ENCODE measurements around the gene CRYBG1.

CRYBG1 gene

DNA sequence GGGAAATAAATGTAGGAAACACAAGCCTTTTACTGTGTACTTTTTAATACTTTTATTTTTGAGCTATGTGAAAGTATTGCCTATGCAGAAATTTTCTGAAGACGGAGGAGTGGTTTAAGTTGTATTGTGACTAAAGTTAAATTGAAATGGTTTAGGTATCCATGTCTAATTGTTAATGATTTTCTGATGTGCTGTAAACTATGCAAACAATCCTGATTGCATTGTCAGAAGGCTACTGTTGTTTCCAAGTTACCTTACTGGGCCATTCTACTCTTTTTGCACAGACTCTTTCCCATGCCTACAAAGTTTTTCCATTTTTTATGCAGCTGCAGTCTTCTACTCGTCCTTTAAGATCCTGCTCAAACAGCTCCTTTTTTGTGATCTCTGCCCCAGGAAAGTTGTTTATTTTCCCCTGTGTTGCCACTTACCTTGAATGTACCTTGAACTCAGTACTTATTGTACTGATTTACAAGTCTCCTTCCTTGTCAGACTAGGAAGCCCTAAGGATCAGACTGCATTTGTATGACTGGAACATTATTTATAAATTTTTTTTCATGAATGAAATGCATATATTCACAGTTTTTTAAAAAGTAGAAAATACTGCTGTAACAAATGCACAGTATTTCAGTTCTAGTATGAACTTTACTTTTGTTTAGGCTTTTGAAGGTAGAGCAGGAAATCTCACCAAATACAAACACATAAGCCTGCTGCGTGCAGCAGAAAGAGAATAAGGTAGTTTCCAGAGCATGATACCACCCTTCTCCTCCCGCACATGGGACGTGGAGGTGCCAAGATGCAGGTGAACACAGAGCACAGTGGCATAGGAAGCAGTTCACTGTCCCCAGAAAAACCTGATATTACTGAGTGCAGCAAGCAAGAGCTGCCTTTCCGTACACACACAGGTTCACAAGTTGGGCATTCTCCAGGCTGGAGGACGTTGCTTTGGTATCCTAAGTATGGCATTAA is 97.8 kb downstream of the CRYBG1 start:
- DNase-seq (ENCODE audit: low spot score) = no peak

DNA sequence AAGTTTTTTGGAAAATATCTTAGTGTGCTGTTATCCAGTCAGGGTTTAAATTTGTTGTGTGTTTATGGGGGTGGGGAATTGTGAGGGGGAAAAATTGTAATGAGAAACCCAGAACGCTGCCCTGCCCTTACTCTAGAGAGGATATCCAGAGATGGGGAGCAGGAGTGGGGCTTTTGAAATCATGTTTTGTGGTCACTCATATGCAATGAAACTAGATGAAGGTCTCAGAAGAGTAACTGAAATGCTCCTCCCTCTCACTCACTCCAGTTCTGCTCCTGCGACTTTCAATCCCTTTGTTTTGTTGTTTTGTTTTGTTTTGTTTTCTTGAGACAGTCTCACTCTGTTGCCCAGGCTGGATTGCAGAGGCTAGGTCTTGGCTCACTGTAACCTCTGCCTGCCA is 100.0 kb downstream of the CRYBG1 start:
- DNase-seq (ENCODE audit: low spot score) = no peak

DNA sequence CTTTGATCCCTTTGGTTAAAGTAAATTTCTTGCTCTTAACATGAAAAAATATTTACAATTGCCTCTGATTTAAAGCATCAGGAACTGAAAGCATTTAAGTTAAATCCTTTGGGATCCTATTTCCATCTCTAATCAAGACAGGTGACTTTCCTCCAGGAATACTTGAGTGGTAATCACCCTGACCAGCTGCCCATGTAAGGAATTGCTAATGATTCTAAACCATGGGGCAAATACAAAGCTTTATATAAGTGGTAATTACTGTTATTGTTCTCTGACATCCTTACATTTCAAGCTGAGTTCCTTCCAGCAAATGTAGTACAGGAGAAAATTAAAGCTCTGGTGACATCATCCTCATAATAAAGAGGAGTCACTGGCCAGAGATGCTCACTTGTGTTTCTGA is 100.6 kb downstream of the CRYBG1 start:
- DNase-seq (ENCODE audit: low spot score) = no peak

- no peak for DNase-seq (ENCODE audit: low spot score)
Observed at GRCh38 chr6:106462923-106463557, 102.5 kb downstream of the CRYBG1 start.

- no peak for DNase-seq (ENCODE audit: low spot score)
Observed at GRCh38 chr6:106466211-106466610, 105.7 kb downstream of the CRYBG1 start.

- DNase-seq (ENCODE audit: low spot score) = no peak
Observed at GRCh38 chr6:106468935-106469334, 108.4 kb downstream of the CRYBG1 start.

- no peak for DNase-seq (ENCODE audit: low spot score)
Observed at GRCh38 chr6:106469882-106470281, 109.4 kb downstream of the CRYBG1 start.

- no peak for DNase-seq (ENCODE audit: low spot score)
Observed at GRCh38 chr6:106470316-106470715, 109.8 kb downstream of the CRYBG1 start.

- DNase-seq (ENCODE audit: low spot score) = no peak
Observed at GRCh38 chr6:106470811-106471210, 110.3 kb downstream of the CRYBG1 start.

DNA sequence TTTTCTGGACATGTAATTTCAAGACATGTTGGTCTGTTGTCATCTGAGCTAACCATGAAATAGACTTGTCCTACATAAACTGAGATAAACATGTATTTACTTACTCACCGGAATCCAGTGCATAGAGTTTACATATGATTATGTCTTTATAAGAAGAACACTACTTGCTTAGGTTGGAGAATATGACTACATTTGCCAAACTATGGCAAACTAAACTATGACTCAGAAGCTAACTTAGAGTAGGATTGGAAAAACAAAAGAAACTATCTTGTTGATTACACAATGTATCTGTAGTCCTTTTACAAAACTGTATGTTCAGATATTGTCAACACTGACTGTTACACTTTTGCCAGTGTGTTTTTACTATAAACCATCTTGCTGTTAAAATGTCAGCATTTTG is 113.3 kb downstream of the CRYBG1 start:
- DNase-seq (ENCODE audit: low spot score) = no peak

DNA sequence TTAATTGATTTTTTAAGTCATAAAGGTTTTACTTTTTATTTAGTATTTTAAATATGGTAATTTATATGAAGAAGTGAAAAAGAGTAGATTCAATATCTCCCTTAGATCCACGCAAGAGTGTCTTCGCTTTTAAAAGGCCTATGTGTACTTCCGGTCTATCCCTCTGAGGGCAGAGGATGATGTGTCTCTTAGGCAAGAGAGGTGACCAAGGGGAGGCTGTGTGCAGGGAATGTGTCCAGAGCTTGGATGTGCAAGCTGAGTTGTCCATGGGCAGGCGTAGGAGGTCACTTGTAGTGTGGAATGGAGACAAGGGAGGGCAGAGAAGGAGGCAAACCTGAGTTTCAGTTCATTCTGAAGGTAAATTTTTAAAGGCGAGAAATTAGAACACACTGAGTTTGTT is 113.9 kb downstream of the CRYBG1 start:
- DNase-seq (ENCODE audit: low spot score) = no peak

- no peak for DNase-seq (ENCODE audit: low spot score)
Observed at GRCh38 chr6:106475284-106475683, 114.8 kb downstream of the CRYBG1 start.

GRCh38 chr6:106476331-106477105 is 116.0 kb downstream of the CRYBG1 start:
- no peak for DNase-seq (ENCODE audit: low spot score)

- DNase-seq (ENCODE audit: low spot score) = no peak
Observed at GRCh38 chr6:106477146-106477545, 116.6 kb downstream of the CRYBG1 start.

- no peak for DNase-seq (ENCODE audit: low spot score)
Observed at GRCh38 chr6:106477790-106478189, 117.3 kb downstream of the CRYBG1 start.

- no peak for DNase-seq (ENCODE audit: low spot score)
Observed at GRCh38 chr6:106486236-106486635, 125.7 kb downstream of the CRYBG1 start.

DNA sequence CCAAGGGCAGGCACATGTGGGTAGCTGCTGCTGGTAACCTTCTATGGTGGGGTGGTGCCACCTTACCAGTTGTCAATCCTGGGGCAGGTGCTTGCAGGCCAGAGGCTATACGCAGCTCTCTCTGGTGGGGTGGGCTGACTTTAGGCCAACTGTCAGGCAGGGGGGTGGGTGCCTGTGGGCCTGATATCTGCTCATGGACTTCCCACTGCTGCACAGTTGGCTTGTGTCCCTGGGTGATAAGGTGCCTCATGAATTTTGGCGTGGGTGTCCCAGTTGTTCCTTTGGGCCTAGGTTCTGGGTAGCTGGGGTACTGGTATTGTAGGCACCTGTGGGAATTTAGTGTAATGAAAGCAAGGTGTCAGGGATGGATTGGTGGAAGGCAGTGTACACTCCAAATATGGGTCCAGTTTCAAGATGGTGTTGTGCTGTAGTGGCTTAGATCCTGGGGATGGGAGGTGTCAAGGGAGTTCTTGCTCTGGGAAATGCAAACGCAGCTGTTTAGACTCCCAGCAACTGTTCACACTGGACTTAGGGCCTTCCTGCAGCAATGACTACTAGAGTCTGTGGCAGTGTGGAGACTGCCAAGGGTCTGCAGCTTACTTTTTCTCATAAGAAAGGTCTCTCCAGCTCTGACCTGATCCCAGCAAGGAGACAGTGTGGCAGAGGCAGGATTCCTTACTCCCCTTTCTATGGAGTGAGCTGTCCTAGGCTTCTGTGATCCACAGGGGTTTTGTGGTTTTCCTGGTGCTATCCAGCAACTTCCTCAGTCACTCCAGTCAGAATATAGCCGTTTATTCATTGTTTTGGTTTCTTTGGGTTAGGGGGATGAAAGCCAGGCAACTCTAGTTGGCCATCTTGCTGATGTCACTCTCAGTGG is 128.2 kb downstream of the CRYBG1 start:
- no peak for DNase-seq (ENCODE audit: low spot score)

- DNase-seq (ENCODE audit: low spot score) = no peak
Observed at GRCh38 chr6:106490030-106490429, 129.5 kb downstream of the CRYBG1 start.

- no peak for DNase-seq (ENCODE audit: low spot score)
Observed at GRCh38 chr6:106490436-106490835, 129.9 kb downstream of the CRYBG1 start.

DNA sequence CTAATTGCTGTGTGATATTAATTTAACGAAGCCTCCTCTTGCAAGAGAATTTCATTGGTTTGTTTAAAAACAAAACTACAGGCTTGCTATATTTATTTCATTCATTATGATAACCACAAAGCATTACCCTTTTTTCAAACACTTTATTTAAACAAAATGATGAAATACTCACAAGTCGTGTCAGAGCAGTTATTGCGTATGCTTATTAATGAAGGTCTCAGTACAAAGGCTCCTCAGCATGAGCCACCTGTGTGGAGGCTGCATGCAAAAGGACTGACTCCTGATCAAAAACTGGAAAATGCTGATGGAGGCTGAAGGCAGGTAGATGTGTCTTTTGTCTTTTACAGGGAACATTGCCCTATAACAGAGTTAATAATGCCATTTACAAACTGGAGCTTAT is 130.5 kb downstream of the CRYBG1 start:
- DNase-seq (ENCODE audit: low spot score) = no peak

GRCh38 chr6:106495014-106495413 is 134.5 kb downstream of the CRYBG1 start:
- no peak for DNase-seq (ENCODE audit: low spot score)

DNA sequence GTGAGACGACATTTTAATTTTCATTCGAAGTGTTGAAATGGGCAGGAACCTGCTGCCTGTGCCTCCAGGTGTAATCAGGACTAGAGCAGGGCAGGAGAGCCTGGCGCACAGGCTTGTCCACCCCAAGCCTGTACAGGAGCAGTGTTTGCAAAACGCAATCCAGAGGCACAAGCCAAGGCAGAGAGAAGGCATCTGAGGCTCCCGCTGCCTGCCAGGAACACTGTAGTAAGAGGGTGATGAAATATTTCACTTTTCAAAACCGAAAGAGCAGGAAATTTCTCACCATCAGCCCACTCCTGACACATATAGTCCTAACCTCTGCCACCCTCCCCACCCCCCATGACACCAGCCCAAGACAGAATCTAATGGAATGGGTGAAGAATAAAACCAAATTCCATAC is 136.3 kb downstream of the CRYBG1 start:
- no peak for DNase-seq (ENCODE audit: low spot score)

All from cerebellar cortex (tissue), 1 donor.